ENCODE results near the gene ANKEF1.
"Not testable (repeated sequence)": the region's sequence is repeated elsewhere in the genome, so short reads cannot be mapped to it uniquely, and the experiment has no call there.

ANKEF1 gene

GRCh38 chr20:10034717-10035571 lies at the start of gene ANKEF1:
TSS of gene ANKEF1 (plus strand) at chr20:10034987. CDS start at chr20:10038302, 3,315 bp downstream.
- DNase-seq: peak; percentile 45

- DNase-seq: no peak
These were observed 49.5 kb upstream of the ANKEF1 start for GRCh38 chr20:9985281-9985680.

GRCh38 chr20:9985773-9986172 lies 49.0 kb upstream of the ANKEF1 start:
- DNase-seq: no peak

GRCh38 chr20:9989066-9989724 lies 45.6 kb upstream of the ANKEF1 start:
- no peak for DNase-seq

- no peak for DNase-seq
These were observed 41.6 kb upstream of the ANKEF1 start for GRCh38 chr20:9993137-9993536.

GRCh38 chr20:9994676-9995075 lies 40.1 kb upstream of the ANKEF1 start:
- no peak for DNase-seq

- DNase-seq: no peak
These were observed 39.1 kb upstream of the ANKEF1 start for GRCh38 chr20:9995510-9996272.

GRCh38 chr20:9996944-9997343 lies 37.8 kb upstream of the ANKEF1 start:
- no peak for DNase-seq

- DNase-seq: no peak
These were observed 35.1 kb upstream of the ANKEF1 start for GRCh38 chr20:9999645-10000044.

- DNase-seq: no peak
These were observed 31.9 kb upstream of the ANKEF1 start for GRCh38 chr20:10002866-10003265.

- no peak for DNase-seq
These were observed 29.9 kb upstream of the ANKEF1 start for GRCh38 chr20:10004900-10005299.

GRCh38 chr20:10005885-10006284 lies 28.9 kb upstream of the ANKEF1 start:
- no peak for DNase-seq

GRCh38 chr20:10006447-10007090 lies 28.2 kb upstream of the ANKEF1 start:
- no peak for DNase-seq

GRCh38 chr20:10007158-10007557 lies 27.6 kb upstream of the ANKEF1 start:
- DNase-seq: no peak

GRCh38 chr20:10007747-10008146 lies 27.0 kb upstream of the ANKEF1 start:
- DNase-seq: no peak

- no peak for DNase-seq
These were observed 22.3 kb upstream of the ANKEF1 start for GRCh38 chr20:10012464-10012863.

GRCh38 chr20:10014431-10014830 lies 20.4 kb upstream of the ANKEF1 start:
- no peak for DNase-seq

GRCh38 chr20:10020937-10021336 lies 13.8 kb upstream of the ANKEF1 start:
- DNase-seq: no peak

- no peak for DNase-seq
These were observed 12.2 kb upstream of the ANKEF1 start for GRCh38 chr20:10022625-10023024.

- DNase-seq: no peak
These were observed 10.9 kb upstream of the ANKEF1 start for GRCh38 chr20:10023911-10024310.

GRCh38 chr20:10031451-10032215 lies 3.2 kb upstream of the ANKEF1 start:
- not testable (repeated sequence) for DNase-seq

- not testable (repeated sequence) for DNase-seq
These were observed 2.5 kb upstream of the ANKEF1 start for GRCh38 chr20:10032269-10032668.

All from NCI-H1436 treated with DMSO at 0.1 percent for 48 hours (cell line).